Hepatocyte (in vitro differentiated cells): ENCODE results near the gene MORN3.

Experiments
- CTCF ChIP-seq: fragments of 200-600 bp; sonication (generic); IDR thresholded peaks from 2 replicates; pipeline ENCODE4 v1.5.1; 2016; ENCODE audit warnings: antibody characterized with exemption, mild to moderate bottlenecking; ENCODE audit not compliant: poor library complexity
- EZH2 ChIP-seq: fragments of 200-600 bp; sonication (generic); IDR thresholded peaks from 2 replicates; pipeline ENCODE4 v1.6.1; 2016; ENCODE audit warnings: antibody characterized with exemption, mild to moderate bottlenecking, borderline replicate concordance

- TF ChIP-seq EZH2 (no peak), CTCF (no peak)
Observed at GRCh38 chr12:121717041-121717699, 47.7 kb upstream of the MORN3 start.
